ENCODE measurements around the gene ASB18.

DNA sequence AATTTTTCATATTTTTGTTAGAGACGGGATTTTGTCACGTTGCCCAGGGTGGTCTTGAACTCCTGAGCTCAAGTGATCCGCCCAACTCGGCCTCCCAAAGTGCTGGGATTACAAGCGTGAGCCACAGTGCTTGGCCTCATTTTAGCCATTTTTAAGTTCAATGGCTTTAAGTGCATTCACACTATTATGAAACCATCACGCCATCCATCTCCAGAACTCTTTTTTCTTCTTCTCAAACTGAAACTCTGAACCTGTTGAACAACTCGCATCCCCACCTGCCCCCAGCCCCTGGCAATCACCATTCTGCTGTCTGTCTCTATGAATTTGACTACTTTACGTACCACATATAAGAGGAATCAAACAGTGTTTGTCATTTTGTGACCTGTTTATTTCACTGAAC, 31.3 kb upstream of the ASB18 start:
- TF ChIP-seq EZH2 (IDR thresholded peaks at IDR 0.05; ENCODE audit: insufficient read depth, poor library complexity, severe bottlenecking) (no peak), EZH2phosphoT487 (IDR thresholded peaks at IDR 0.05; ENCODE audit: insufficient read depth, low read depth) (no peak)

All from GM23248 (cell line).